Trophoblast cell (in vitro differentiated cells and primary cell): ENCODE measurements around the gene FCHSD2.

ENCODE experiments used
- DNase-seq, 2 donors: peaks; one replicate each; pipeline ENCODE4 v3.0.0-alpha.2; 2016
- H2AFZ ChIP-seq: 2 replicates; pipeline ENCODE4 v1.6.1; 2013; ENCODE audit warnings: low read length, moderate library complexity, mild to moderate bottlenecking; ENCODE audit not compliant: insufficient read depth, poor library complexity
- H2AK5ac ChIP-seq: 2 replicates; pipeline ENCODE4 v1.6.1; 2013; ENCODE audit warnings: mild to moderate bottlenecking, low read length
- H2BK120ac ChIP-seq: 2 replicates; pipeline ENCODE4 v1.6.1; 2013; ENCODE audit warnings: low read length, mild to moderate bottlenecking, moderate library complexity; ENCODE audit not compliant: insufficient read depth, poor library complexity
- H2BK12ac ChIP-seq: 2 replicates; pipeline ENCODE4 v1.6.1; 2013; ENCODE audit warnings: mild to moderate bottlenecking, low read length, moderate library complexity
- H2BK5ac ChIP-seq: 2 replicates; pipeline ENCODE4 v1.6.1; 2013; ENCODE audit warnings: low read length, low read depth, moderate library complexity, mild to moderate bottlenecking; ENCODE audit not compliant: poor library complexity
- H3K14ac ChIP-seq: 2 replicates; pipeline ENCODE4 v1.6.1; 2013; ENCODE audit warnings: mild to moderate bottlenecking, low read length
- H3K18ac ChIP-seq: 2 replicates; pipeline ENCODE4 v1.6.1; 2013; ENCODE audit warnings: mild to moderate bottlenecking, low read length
- H3K23ac ChIP-seq: 2 replicates; pipeline ENCODE4 v1.6.1; 2013; ENCODE audit warnings: low read length
- H3K27ac ChIP-seq: 2 replicates; pipeline ENCODE4 v1.5.1; 2013; ENCODE audit warnings: low read depth, mild to moderate bottlenecking, inconsistent platforms, low read length, moderate library complexity
- H3K27me3 ChIP-seq: 2 replicates; pipeline ENCODE4 v1.6.1; 2013; ENCODE audit warnings: inconsistent platforms, mild to moderate bottlenecking, low read length, moderate library complexity; ENCODE audit not compliant: insufficient read depth
- H3K36me3 ChIP-seq, 2 experiments: 1 replicate in 1 of 2; 2 replicates in 1 of 2; pipeline ENCODE4 v1.6.1; 2013; ENCODE audit warnings: low read length in 2 of 2, mild to moderate bottlenecking in 2 of 2, moderate library complexity in 1 of 2; ENCODE audit not compliant: insufficient read depth in 2 of 2, control insufficient read depth in 1 of 2
- H3K4ac ChIP-seq: 2 replicates; pipeline ENCODE4 v1.6.1; 2013; ENCODE audit warnings: low read depth, mild to moderate bottlenecking, low read length, moderate library complexity
- H3K4me1 ChIP-seq, 2 experiments: 1 replicate in 1 of 2; 2 replicates in 1 of 2; pipeline ENCODE4 v1.6.1; 2013; ENCODE audit warnings: low read length in 2 of 2, mild to moderate bottlenecking in 2 of 2, moderate library complexity in 1 of 2; ENCODE audit not compliant: insufficient read depth in 2 of 2, control insufficient read depth in 1 of 2
- H3K4me2 ChIP-seq: 2 replicates; pipeline ENCODE4 v1.6.1; 2013; ENCODE audit warnings: inconsistent platforms, mild to moderate bottlenecking, low read length, moderate library complexity
- H3K4me3 ChIP-seq: 2 replicates; pipeline ENCODE4 v1.5.1; 2013; ENCODE audit warnings: mild to moderate bottlenecking, low read depth, low read length, inconsistent platforms
- H3K79me1 ChIP-seq: one replicate; pipeline ENCODE4 v1.6.1; 2013; ENCODE audit warnings: low read length
- H3K79me2 ChIP-seq: 2 replicates; pipeline ENCODE4 v1.6.1; 2013; ENCODE audit warnings: low read length, mild to moderate bottlenecking; ENCODE audit not compliant: control insufficient read depth, insufficient read depth, poor library complexity
- H3K9ac ChIP-seq: 2 replicates; pipeline ENCODE4 v1.6.1; 2013; ENCODE audit warnings: mild to moderate bottlenecking, low read length
- H3K9me3 ChIP-seq: 2 replicates; pipeline ENCODE4 v1.6.1; 2013; ENCODE audit warnings: low read depth, mild to moderate bottlenecking, control low read depth, inconsistent platforms, low read length; ENCODE audit not compliant: insufficient read depth
- H4K12ac ChIP-seq: 2 replicates; pipeline ENCODE4 v1.6.1; 2013; ENCODE audit warnings: low read depth, mild to moderate bottlenecking, low read length, moderate library complexity
- H4K8ac ChIP-seq: 2 replicates; pipeline ENCODE4 v1.6.1; 2013; ENCODE audit warnings: low read depth, mild to moderate bottlenecking, low read length, moderate library complexity
- H4K91ac ChIP-seq: one replicate; pipeline ENCODE4 v1.6.1; 2013; ENCODE audit warnings: low read depth, mild to moderate bottlenecking, low read length, moderate library complexity
- WGBS: extraction: QIAGEN DNeasy Blood & Tissue Kit; methylation state at CpG from one replicate; pipeline ENCODE4 v1.1.7; 2013; ENCODE audit warnings: missing lambda C conversion rate; ENCODE audit not compliant: insufficient read length, insufficient coverage; ENCODE audit errors: extremely low coverage; 5-methylcytosine and 5-hydroxymethylcytosine counted together

FCHSD2 gene

DNA sequence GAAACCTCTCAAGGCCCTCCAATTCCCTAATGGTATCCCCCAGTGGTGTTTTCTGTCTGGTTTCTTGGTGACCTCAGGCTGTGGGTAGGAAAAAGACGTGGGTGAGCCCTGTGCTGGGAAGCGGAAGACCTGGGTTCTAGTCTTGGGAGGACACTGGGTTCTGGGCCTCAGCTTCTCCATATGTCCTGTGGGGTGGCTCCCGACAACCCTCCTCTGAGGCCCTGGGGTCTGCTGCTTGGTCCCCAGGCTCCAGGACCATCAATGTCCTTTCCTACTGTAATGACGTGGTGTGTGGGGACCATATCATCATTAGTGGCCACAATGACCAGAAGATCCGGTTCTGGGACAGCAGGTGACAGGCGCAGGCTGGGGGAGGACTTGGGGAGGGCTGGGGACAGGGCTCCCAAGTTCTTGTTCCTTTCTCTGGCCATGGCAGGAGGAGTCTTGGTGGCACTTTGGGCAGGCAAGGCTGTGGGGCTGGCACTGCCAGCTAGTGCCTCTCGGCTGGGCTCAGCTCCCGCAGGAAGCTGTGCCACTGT, 315.1 kb downstream of the FCHSD2 start:
- peak in 1 of 2 donors; percentile 72 for DNase-seq
- WGBS, result no CpG with 5 or more reads among the region's 8 CpGs
- Histone ChIP-seq H2BK12ac (no peak overlapping the region), H2BK120ac (no peak overlapping the region), H3K79me2 (no peaks in the 10 kb centered on the region), H3K27me3 (no peaks in the 10 kb centered on the region), H3K4me1 (peaks cover 3 to 4% of the 10 kb centered on the region in 2 experiments), H4K12ac (no peak overlapping the region), H2BK5ac (no peak overlapping the region), H3K27ac (no peak overlapping the region), H3K4me2 (no peak overlapping the region), H3K36me3 (no peaks in the 10 kb centered on the region), H2AK5ac (no peak overlapping the region), H4K8ac (no peak overlapping the region), H3K9ac (no peak overlapping the region), H3K9me3 (no peaks in the 10 kb centered on the region), H3K23ac (no peak overlapping the region), H3K4ac (no peak overlapping the region), H4K91ac (no peak overlapping the region), H3K79me1 (no peaks in the 10 kb centered on the region), H3K14ac (no peak overlapping the region), H2AFZ (no peak overlapping the region), H3K18ac (no peak overlapping the region), H3K4me3 (no peak overlapping the region)

GRCh38 chr11:72826191-72826941, 315.8 kb downstream of the FCHSD2 start:
- no peak overlapping the region for H2AK5ac ChIP-seq
- H4K91ac ChIP-seq, result no peak overlapping the region
- H3K23ac ChIP-seq, result no peak overlapping the region
- peaks cover 2% of the 10 kb centered on the region for H3K79me1 ChIP-seq
- no peak overlapping the region for H3K27ac ChIP-seq
- no CpG with 5 or more reads among the region's 15 CpGs for WGBS
- no peak overlapping the region for H3K14ac ChIP-seq
- H3K4me1 ChIP-seq, result peaks cover 5 to 9% of the 10 kb centered on the region in 2 experiments
- H3K4ac ChIP-seq, result no peak overlapping the region
- H3K27me3 ChIP-seq, result no peaks in the 10 kb centered on the region
- no peak for DNase-seq
- no peak overlapping the region for H4K12ac ChIP-seq
- H3K4me2 ChIP-seq, result no peak overlapping the region
- H3K18ac ChIP-seq, result no peak overlapping the region
- no peak overlapping the region for H2BK5ac ChIP-seq
- no peak overlapping the region for H4K8ac ChIP-seq
- no peaks in the 10 kb centered on the region for H3K79me2 ChIP-seq
- H2BK12ac ChIP-seq, result no peak overlapping the region
- no peak overlapping the region for H2AFZ ChIP-seq
- H3K36me3 ChIP-seq, result no peaks in the 10 kb centered on the region
- no peaks in the 10 kb centered on the region for H3K9me3 ChIP-seq
- H3K4me3 ChIP-seq, result no peak overlapping the region
- no peak overlapping the region for H2BK120ac ChIP-seq
- no peak overlapping the region for H3K9ac ChIP-seq

DNA sequence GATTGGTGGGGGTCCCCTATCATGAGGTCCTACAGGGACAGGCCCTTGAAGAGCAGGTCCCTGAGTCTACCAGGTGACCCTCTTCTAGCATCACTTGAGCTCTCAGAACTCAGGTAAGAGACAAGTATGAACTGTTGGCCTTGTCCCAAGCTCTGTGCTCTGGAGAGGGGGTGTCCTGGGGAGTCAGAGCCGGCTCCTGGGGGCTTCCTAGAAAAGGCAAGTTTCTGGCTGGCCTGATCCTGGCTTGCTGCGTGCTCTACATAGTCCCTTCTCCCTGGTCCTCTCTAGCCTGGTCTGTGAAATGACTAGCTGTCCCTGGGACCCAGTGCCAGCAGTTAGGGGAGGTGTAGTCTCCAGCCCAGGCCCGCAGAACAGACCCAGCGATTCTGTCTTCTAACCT, 316.5 kb downstream of the FCHSD2 start:
- Histone ChIP-seq H3K27ac (no peak overlapping the region), H3K14ac (no peak overlapping the region), H4K12ac (no peak overlapping the region), H3K4ac (no peak overlapping the region), H3K4me2 (no peak overlapping the region), H3K9ac (no peak overlapping the region), H3K36me3 (no peaks in the 10 kb centered on the region), H3K18ac (no peak overlapping the region), H3K79me2 (no peaks in the 10 kb centered on the region), H2BK120ac (no peak overlapping the region), H2BK12ac (no peak overlapping the region), H3K4me1 (peaks cover 10 to 15% of the 10 kb centered on the region in 2 experiments), H2AK5ac (no peak overlapping the region), H3K4me3 (no peak overlapping the region), H3K23ac (no peak overlapping the region), H3K9me3 (no peaks in the 10 kb centered on the region), H3K79me1 (peaks cover 2% of the 10 kb centered on the region), H4K91ac (no peak overlapping the region), H2AFZ (no peak overlapping the region), H2BK5ac (no peak overlapping the region), H3K27me3 (no peaks in the 10 kb centered on the region), H4K8ac (no peak overlapping the region)
- no CpG with 5 or more reads among the region's 4 CpGs for WGBS
- no peak for DNase-seq

- Histone ChIP-seq H4K12ac (no peak overlapping the region), H3K36me3 (no peaks in the 10 kb centered on the region)
- WGBS, result no CpG with 5 or more reads among the region's 15 CpGs
Measured at GRCh38 chr11:72824811-72825505, 317.2 kb downstream of the FCHSD2 start.

More at GRCh38 chr11:72824811-72825505, 317.2 kb downstream of the FCHSD2 start:
- Histone ChIP-seq H3K9me3 (no peaks in the 10 kb centered on the region), H3K14ac (no peak overlapping the region), H3K79me1 (peaks cover 2% of the 10 kb centered on the region), H4K91ac (no peak overlapping the region), H2BK120ac (no peak overlapping the region), H3K27me3 (no peaks in the 10 kb centered on the region), H2AFZ (no peak overlapping the region), H3K27ac (no peak overlapping the region), H3K23ac (no peak overlapping the region), H3K4me3 (no peak overlapping the region), H3K18ac (no peak overlapping the region), H2AK5ac (no peak overlapping the region), H3K4me1 (peaks cover 10 to 15% of the 10 kb centered on the region in 2 experiments), H2BK12ac (no peak overlapping the region), H3K4me2 (no peak overlapping the region), H4K8ac (no peak overlapping the region), H3K79me2 (no peaks in the 10 kb centered on the region), H3K9ac (no peak overlapping the region), H2BK5ac (no peak overlapping the region), H3K4ac (no peak overlapping the region)
- no peak for DNase-seq
